HL-60/S4 (cell line): ENCODE results near the gene NAT9.

Source experiments
- in situ Hi-C: fragments of 300-500 bp; cut with MboI; formaldehyde crosslinking; loops from 2 replicates; pipeline ENCODE4 v1.14.3; 2022; ENCODE audit warnings: low sequenced_read_pairs

The NAT9 gene

DNA sequence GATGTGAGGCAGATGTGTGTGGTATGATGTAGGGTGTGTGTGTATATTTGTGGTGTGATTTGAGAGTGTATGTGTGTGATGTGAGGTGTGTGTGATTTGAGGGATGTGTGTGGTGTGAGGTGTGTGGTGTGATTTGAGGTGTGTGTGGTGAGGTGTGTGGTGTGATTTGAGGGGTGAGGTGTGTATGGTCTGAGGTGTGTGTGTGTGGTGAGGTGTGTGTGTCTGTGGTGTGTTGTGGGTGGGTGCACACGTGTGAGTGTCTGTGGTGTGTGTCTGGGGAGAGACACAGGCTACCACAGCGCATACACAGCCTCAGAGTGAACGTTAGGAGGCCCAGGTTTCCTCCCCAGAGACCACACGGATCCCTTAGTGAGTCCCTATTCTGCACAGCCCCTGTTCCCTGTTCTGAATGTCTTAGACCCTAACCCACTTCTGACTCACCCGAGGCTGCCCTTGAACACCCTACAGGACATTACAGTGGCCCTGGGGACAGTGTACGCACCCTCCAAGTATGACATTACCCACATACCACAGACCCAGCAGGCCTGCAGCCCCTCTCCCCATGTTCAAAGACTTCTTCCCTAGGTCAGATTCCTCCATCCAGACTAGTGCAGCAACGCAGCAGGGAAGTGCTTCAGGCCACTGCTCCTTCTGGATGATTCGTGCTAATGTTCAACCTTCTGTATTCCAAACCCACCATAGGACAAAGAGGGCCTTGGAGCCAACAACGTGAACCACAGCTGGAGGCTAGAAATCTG lies 42.6 kb downstream of the NAT9 start:
- in situ Hi-C loops, result no loop called here

DNA sequence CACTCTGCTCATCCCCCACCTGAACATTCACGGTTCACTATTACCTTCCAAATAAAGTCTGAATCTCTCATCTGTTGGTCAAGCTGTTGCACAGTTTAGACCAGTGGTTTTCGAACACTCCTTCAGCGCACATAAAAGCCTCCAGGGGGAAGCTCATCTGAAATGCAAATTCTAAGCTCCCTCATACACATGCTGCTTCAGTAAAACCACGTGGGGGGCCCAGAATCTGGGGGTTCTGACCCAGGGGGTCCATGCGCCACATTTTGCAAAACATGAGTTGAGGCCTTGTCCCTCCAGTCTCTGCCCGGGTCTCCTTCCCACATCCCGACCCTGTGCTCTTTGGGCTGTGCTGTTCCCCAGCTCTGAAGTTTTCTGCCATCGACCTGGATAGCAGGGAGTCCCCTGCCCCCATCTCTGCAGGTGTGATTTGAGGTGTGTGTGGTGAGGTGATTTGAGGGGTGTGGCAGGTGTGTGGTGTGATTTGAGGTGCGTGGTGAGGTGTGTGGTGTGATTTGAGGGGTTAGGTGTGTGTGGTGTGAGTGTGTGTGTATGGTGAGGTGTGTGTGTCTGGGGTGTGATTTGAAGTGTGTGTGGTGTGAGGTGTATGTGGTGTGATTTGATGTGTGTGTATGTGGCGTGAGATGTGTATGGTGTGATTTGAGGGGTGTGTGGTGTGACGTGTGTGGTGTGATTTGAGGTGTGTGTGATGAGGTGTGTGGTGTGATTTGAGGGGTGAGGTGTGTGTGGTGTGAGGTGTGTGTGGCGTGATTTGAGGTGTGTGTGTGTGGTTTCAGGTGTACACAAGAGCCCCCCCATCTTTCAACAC lies 43.9 kb downstream of the NAT9 start:
- in situ Hi-C loops, result no loop called here

DNA sequence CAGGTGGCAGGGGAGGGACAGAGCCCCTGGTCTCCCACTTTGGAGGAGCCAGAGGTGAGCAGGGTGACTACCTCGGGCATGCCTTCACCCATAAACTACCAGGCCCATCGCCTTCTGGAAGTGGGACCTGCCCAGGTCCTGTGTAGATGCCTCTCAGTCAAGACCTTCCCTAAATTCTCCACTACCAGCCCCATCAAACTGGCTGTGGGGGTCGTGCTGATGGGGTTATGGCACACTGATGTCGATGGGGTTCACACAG lies 44.9 kb downstream of the NAT9 start:
- in situ Hi-C loops, result no loop called here

DNA sequence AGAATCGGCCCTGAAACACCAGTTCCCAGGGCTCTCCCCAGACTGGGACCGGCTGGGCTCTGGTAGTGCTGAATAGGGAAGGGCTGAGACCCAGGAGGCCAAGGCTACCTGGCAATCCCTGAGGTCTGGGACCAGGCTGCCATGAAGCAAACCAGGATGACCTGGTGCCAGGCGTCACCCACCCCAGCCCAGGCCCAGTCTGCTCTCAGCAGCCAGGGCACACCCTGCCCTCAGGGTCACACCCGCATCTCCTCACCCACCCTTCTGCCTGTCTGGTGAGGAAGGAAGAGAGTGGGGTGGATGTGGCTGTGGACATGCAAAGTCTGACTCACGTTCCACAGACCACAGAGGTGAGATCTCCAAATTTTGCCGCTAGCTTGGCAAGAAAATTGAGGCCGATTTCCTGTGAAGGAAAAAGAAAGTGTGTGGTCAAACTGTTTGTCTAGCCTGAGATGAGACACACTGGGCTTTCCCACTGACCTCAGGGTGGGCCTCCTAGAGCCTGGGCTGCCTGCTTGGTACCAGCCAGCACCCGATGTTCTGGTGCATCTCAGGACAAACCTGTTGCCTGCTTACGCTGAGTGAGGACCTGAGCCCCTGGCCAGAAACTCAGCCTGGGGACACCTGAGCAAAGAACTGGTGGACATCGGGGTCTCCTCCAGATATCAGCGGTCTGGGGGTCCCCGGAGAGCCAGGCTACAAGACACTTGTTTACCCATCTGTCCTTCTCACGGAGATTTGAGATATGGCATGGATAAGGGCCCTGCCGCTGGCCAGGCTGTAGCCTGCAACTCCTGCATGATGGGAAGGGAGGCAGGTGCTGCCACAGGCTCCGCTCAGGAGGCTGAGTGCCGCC lies 45.4 kb downstream of the NAT9 start:
- in situ Hi-C loops, result no loop called here

DNA sequence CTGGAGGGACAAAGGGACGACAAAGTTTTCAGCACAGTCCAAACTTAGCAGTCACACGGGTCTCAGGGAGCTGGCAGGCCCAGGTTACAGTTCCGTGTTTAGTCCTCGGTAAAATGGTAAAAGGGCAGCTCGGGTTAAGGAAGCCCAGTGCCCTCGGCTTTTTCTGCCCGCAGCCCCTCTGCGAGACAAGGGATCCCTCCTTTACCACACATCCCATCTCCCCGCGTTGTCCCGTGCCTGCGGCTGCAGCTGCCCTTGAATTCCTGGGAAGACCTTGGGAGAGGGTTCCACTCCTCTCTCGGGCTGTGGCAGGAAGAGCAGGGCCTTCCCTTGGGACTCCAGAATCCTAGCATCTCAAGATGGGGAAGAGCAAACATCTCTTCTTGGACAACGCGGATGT lies 46.3 kb downstream of the NAT9 start:
- in situ Hi-C loops, result no loop called here

DNA sequence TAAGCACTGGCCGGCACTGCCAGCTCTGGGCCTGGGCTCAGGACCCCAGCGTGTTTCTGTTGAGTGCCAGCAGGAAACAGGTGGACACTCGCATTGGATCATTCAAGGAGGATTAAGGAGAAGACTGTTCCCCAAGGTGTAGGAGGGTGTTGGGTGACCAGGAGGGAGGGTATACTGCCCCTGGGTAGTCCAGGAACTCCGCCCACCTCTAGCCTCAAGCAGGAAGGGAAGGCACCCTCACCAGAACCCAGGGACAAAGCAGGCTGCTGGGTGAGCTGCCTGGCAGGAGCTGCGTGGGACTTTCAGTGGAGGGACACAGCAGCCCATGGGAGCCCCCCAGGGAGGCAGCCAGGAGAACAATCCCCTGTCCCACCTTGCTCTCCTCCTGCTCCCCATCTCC lies 46.8 kb downstream of the NAT9 start:
- in situ Hi-C loops, result no loop called here

DNA sequence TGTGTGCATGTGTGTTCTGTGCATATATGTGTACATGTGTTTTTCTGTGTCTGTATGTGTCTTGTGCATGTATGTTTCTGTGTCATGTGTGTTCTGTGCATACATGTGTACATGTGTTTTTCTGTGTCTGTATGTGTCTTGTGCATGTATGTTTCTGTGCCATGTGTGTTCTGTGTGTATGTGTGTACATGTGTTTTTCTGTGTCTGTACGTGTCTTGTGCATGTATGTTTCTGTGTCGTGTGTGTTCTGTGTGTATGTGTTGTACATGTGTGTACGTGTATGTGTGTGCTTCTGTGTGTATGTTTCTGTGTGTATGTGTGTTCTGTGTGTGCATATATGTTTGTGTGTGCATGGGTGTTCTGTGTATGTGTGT lies 47.5 kb downstream of the NAT9 start:
- in situ Hi-C loops, result no loop called here

DNA sequence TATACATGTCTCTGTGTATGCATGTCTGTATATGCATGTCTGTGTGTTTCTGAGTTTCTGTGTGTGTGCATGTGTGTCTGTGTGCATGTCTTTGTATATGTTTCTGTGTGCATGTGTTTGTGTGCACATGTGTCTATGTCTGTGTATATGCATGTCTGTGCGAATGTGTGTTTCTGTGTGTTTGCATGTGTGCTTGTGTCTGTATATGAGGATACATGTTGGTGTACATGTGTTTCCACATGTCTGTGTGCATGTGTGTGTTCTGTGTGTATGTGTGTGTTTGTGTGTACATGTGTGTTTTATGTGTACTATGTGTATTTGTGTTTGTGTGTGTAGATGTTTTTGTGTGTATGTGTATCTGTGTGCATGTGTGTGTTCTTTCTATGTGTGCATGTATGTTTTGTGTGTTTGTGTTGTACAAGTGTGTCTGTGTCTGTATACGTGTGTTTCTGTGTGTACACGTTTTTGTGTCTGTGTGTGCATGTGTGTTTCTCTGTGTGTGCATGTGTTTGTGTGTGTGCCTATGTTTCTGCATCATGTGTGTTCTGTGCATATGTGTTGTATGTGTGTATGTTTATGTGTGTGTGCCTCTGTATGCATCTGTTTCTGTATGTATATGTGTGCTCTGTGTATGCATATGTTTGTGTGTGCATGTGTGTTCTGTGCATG lies 48.0 kb downstream of the NAT9 start:
- in situ Hi-C loops, result no loop called here

DNA sequence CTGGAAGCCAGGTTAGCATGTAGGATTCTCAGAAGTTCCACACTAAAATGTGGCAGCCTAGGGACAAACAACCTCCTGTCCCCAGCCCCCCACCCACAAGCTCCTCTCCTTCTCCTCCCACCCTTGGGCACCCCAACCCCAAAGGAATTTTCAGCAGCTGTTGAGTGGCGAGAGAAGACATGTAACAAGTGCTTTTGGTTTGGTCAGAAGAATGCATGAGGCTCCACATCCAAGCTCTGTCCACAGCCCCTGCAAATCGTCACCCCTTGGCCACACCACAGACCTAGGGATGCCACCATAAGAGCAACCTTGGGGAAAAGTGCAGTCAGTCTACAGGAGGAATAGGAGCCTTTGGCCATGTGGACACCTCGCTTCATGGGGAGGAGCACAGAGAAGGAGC lies 51.0 kb downstream of the NAT9 start:
- in situ Hi-C loops, result no loop called here

DNA sequence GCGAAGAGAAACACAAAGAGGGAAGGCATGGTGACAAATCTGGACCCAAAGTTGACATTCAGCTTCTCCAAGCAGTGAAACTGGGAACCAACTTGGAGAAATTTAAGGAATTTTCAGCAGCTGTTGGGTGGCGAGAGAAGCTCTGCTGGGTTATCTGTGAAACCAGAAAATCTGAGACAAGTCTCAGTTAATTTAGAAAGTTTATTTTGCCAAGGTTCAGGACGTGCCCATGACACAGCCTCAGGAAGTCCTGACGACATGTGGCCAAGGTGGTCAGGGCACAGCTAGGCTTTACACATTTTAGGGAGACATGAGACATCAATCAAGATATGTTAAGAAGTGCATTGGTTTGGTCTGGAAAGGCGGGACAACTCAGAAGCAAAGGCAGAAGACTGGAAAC lies 52.3 kb downstream of the NAT9 start:
- in situ Hi-C loops, result no loop called here

DNA sequence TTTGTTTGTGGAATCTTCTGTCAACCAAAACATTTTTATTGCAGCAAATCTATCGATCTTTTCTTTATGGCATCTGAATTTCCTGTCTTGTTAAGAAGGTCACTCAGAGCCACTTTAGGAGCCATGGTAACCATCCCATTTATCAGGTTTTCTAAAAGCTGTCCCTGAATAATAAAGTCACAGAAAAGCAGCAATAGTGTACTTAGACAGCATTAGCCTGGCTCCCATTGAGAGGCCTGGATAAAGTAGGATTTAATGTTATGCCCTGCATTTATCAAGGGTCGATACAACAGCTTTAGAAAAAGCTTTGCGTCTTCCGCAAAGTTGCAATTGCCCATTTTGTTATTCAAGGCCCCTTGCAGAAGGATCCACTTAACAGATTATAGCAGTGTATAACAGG lies 53.4 kb downstream of the NAT9 start:
- in situ Hi-C loops, result no loop called here
